ENCODE results near the gene QSER1. TPM values are rescaled to one million over a fixed set of nuclear protein-coding genes. Genes with fewer than 3 reads are reported as not detected.

Gene QSER1
- total RNA-seq, 1 experiment from 2014 or later = 74.0 TPM

GRCh38 chr11:32990481-32990880 lies 97.9 kb downstream of the QSER1 start (continued):
- TF ChIP-seq CTCF (IDR thresholded peaks at IDR 0.05) (no peak), ZNF121 (CRISPR knock-in tag; IDR thresholded peaks at IDR 0.05) (no peak)

- POLR2A ChIA-PET = no interaction called here
- CTCF ChIA-PET = interaction anchor here (1.5 kb wide), 1 partner anchor 198 kb away, joined by 3 read pairs; no protein-coding TSS in a partner anchor
- H3K4me3 Mint-ChIP-seq = no peak overlapping the region
- no peaks in the 10 kb centered on the region for H3K36me3 Mint-ChIP-seq
- peaks cover 22% of the 10 kb centered on the region for H3K9me3 Mint-ChIP-seq
- no peak overlapping the region for H3K27ac Mint-ChIP-seq
- peaks cover 2% of the 10 kb centered on the region; the same call in 1 of the 2 replicates for H3K27me3 Mint-ChIP-seq (ENCODE audit: low read depth)
- ATAC-seq (no peak), DNase-seq (ENCODE audit: low spot score) (no peak)
- H3K4me1 Mint-ChIP-seq = peaks cover 8% of the 10 kb centered on the region; the same call in 1 of the 2 replicates
- TF ChIP-seq ZNF423 (CRISPR knock-in tag; IDR thresholded peaks at IDR 0.05) (no peak), NFYB (CRISPR knock-in tag; conservative IDR thresholded peaks at IDR 0.05; ENCODE audit: low read depth) (no peak), NR1H2 (CRISPR knock-in tag; IDR thresholded peaks at IDR 0.05) (no peak), E2F5 (CRISPR knock-in tag; IDR thresholded peaks at IDR 0.05) (no peak), CDX4 (CRISPR knock-in tag; IDR thresholded peaks at IDR 0.05; ENCODE audit: borderline replicate concordance) (no peak), JAZF1 (CRISPR knock-in tag; IDR thresholded peaks at IDR 0.05) (no peak), FOXP4 (CRISPR knock-in tag; IDR thresholded peaks at IDR 0.05) (no peak)
Observed at GRCh38 chr11:32991427-32991826, 98.8 kb downstream of the QSER1 start.

GRCh38 chr11:32991898-32992297 lies 99.3 kb downstream of the QSER1 start:
- Mint-ChIP-seq H3K4me3 (no peak overlapping the region), H3K27me3 (ENCODE audit: low read depth) (peaks cover 2% of the 10 kb centered on the region; the same call in 1 of the 2 replicates), H3K4me1 (peaks cover 8% of the 10 kb centered on the region; the same call in 1 of the 2 replicates), H3K36me3 (no peaks in the 10 kb centered on the region), H3K27ac (no peak overlapping the region), H3K9me3 (peaks cover 22% of the 10 kb centered on the region)
- ATAC-seq (no peak), DNase-seq (ENCODE audit: low spot score) (no peak)
- TF ChIP-seq RORB (CRISPR knock-in tag; IDR thresholded peaks at IDR 0.05) (no peak), MYBL2 (CRISPR knock-in tag; IDR thresholded peaks at IDR 0.05) (no peak), AFF4 (CRISPR knock-in tag; IDR thresholded peaks at IDR 0.05; ENCODE audit: borderline replicate concordance) (no peak), SOX15 (CRISPR knock-in tag; IDR thresholded peaks at IDR 0.05) (no peak), ZNF512 (CRISPR knock-in tag; IDR thresholded peaks at IDR 0.05; ENCODE audit: borderline replicate concordance) (no peak), ZBTB43 (CRISPR knock-in tag; IDR thresholded peaks at IDR 0.05) (no peak), ZNF219 (CRISPR knock-in tag; IDR thresholded peaks at IDR 0.05; ENCODE audit: borderline replicate concordance) (no peak), ZNF121 (CRISPR knock-in tag; IDR thresholded peaks at IDR 0.05) (no peak), ZNF671 (CRISPR knock-in tag; IDR thresholded peaks at IDR 0.05) (no peak), FOXK1 (CRISPR knock-in tag; IDR thresholded peaks at IDR 0.05) (no peak), CBFB (CRISPR knock-in tag; IDR thresholded peaks at IDR 0.05; ENCODE audit: low read depth) (no peak), TP53 (CRISPR knock-in tag; IDR thresholded peaks at IDR 0.05) (no peak)
- ChIA-PET POLR2A (no interaction called here), CTCF (interaction anchor here (1.5 kb wide), 1 partner anchor 199 kb away, joined by 3 read pairs; no protein-coding TSS in a partner anchor)
